Suppressor macrophage treated with lipopolysaccharide for 4 hours (primary cell): ENCODE measurements around the gene PXT1.
"Not testable (repeated sequence)": the region's sequence is repeated elsewhere in the genome, so short reads cannot be mapped to it uniquely, and the experiment has no call there.

ENCODE experiments used
- DNase-seq: peaks from one replicate; pipeline ENCODE4 v3.0.0-alpha.2; 2020

The PXT1 gene

GRCh38 chr6:36442671-36443470, at the start of gene PXT1, which contains the start of gene KCTD20:
Gene PXT1, minus strand, starts transcription at chr6:36442854. Its CDS starts 16,772 bp downstream, at chr6:36426082.
Gene KCTD20, plus strand, starts transcription at chr6:36443000. Its CDS starts 27,098 bp downstream, at chr6:36470098.
- peak; percentile 87 for DNase-seq

DNA sequence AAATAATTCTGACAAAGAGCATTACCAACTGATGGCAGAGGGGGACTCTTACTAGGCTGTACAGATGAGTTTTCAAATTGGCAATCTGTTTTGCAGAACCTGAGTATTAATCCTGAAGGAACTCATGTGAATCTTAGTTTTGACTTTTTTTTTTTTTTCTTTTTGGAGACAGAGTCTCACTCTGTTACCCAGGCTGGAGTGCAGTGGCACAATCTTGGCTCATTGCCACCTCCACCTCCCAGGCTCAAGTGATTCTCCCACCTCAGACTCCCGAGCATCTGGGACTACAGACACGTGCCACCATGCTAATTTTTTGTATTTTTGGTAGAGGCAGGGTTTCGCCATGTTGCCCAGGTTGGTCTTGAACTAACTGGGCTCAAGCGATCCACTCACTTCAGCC, 49.4 kb upstream of the PXT1 start:
- DNase-seq = no peak

GRCh38 chr6:36491378-36491965, 48.8 kb upstream of the PXT1 start:
- DNase-seq = no peak

DNA sequence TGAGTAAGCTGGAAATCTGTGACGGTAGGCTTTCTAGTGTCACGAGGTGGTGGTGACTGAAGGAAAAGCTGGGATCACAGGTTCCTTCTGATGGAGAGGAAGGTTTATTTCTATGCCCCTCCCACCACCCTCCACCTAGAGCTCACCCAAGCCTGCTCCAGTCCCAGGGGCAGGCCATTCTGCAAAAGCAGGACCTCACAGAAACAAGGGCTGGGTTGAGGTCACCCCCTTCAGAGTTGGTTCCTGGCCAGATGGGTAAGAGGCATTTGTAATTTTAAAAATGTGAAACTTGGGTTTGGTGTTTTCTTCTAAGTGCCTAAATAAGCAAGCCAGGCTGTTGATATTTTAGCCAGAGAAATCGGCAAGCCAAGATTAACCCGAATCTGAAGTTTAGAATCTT, 46.8 kb upstream of the PXT1 start:
- DNase-seq = no peak

GRCh38 chr6:36488221-36488620, 45.6 kb upstream of the PXT1 start:
- DNase-seq = no peak

DNA sequence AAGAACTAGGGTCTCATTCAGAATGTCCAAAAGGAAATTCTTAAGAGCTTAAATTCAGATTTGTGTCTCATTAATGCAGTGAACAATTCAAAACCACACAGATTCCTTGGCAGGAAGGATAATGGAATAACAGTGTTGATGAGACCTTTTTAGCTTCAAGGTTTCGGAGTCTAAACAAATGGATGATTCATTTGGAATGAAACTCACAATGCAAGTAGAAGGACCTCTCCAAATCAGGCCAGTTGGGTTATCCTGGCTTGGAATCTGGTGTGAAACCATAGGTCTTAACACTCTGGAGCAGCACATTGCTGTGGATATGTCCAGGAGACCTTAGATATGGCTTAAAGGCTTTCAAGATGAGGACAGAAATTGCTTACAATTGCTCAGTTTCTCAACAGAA, 45.0 kb upstream of the PXT1 start:
- no peak for DNase-seq

- DNase-seq = peak; percentile 19
These were observed 42.1 kb upstream of the PXT1 start for GRCh38 chr6:36484736-36485135.

DNA sequence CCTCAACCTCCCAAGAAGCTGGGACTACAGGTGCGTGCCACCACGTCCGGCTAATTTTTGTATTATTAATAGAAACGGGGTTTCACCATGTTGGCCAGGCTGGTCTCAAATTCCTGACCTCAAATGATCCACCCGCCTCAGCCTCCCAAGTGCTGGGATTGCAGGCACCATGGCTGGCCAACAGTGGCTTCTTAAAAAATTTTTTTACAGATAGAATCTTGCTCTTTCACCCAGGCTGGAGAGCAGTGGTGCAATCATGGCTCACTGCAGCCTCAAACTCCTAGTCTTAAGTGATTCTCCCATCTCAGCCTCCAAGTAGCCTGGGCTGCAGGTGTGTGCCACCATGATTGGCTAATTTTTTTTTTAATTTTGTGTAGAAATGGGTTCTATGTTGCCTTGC, 40.7 kb upstream of the PXT1 start:
- DNase-seq = not testable (repeated sequence)

DNA sequence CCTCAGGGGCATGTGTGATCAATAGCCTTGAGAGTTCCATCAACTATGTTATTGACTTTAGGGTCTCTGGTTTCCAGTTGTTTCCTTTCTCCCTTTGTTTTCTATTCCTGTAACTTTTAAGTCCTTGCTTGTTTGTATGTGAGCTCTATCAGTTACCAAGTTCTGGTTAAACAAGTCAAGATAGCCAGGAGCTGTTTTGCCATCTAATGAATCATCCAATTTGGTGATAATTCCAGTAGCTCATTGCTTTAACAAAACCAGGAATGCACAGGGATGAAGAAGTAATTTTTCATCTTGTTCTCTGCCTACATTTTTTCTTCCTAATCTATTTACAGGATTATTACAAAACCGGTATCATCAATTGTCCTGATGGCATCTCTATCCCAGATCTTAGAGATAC, 36.6 kb upstream of the PXT1 start:
- DNase-seq = no peak

GRCh38 chr6:36478051-36478526, 35.4 kb upstream of the PXT1 start:
- no peak for DNase-seq

DNA sequence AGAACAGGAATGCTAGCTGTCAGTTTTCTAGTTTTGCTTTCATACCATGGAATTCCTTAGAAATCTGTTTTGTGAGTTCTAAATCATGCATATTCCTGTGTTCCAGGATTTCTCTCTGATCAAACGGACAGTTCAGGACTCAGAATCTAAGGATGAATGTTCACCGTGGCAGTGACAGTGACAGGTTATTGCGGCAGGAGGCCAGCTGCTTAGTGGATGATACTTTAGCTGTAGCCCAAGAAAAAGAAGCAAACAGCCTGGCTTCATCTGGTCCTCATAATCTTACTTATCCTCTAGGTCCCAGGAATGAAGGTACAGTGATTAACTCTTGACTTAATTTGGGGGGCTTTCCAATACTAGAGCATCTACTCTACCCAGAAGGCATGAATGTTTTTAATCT, 27.3 kb upstream of the PXT1 start:
- no peak for DNase-seq

DNA sequence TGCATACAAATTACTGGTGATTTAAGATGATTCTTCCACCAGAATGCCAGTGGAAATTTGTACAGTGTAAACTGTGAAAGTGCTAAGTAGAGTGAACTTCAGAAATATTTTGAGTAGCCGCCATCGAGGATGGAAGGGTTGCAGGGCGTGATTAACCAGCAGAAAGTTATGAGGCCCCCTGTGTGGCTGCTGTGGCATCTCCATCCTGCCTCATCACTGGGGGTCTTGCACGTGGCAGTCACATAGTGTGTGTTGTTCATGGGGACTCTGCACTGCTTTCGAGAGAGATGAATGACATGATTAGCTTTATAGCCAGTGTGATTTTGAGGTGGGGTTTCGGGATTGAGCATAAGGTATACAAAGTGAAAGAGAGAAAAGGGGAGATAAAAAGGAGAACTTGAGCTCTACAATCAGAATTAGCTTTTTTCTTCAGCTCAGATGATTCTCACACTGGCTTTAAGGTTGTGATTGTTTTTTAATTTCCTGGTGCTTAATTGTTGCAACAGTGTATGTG, 26.6 kb upstream of the PXT1 start:
- DNase-seq = no peak

GRCh38 chr6:36467625-36468024, 25.0 kb upstream of the PXT1 start:
- DNase-seq = no peak

- no peak for DNase-seq
These were observed 21.6 kb upstream of the PXT1 start for GRCh38 chr6:36464233-36464632.

DNA sequence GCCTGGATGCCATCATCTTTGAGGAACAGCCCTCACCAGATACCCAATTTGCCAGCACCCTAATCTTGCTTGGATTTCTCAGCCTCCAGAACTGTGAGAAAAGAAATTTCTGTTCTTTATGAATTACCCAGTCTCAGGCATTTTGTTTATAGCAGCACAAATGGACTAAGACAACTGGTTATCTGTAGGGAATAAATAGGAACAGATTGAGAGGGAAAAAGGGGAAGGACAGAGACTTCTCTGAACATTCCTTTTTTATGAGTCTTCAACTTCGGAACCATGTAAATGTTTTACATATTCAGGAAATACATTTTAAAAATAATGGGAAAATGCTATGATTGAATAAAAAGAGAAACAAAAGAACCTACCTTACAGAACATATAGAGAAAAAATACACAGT, 21.0 kb upstream of the PXT1 start:
- no peak for DNase-seq

GRCh38 chr6:36461646-36462045, 19.0 kb upstream of the PXT1 start:
- DNase-seq = peak; percentile 8

GRCh38 chr6:36460916-36461315, 18.3 kb upstream of the PXT1 start:
- no peak for DNase-seq

DNA sequence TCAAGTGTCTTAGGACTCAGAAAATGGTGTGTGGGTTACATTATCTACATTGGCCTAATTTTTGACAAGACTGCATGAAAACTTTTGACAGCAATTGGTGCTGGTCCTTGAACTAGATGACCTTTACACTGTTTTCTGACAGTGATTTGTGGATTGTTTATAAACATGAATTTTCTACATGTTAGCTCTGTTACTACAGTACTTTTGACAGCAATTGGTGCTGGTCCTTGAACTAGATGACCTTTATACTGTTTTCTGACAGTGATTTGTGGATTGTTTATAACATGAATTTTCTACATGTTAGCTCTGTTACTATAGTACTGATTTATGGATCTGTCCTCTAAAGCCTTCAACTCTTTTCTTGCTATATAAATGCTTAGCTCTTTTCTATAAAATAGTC, 16.8 kb upstream of the PXT1 start:
- DNase-seq = no peak

GRCh38 chr6:36455486-36456027, 12.9 kb upstream of the PXT1 start:
- DNase-seq = no peak

GRCh38 chr6:36452897-36453296, 10.2 kb upstream of the PXT1 start:
- DNase-seq = not testable (repeated sequence)

- DNase-seq = not testable (repeated sequence)
These were observed 6.5 kb upstream of the PXT1 start for GRCh38 chr6:36449173-36449572.

DNA sequence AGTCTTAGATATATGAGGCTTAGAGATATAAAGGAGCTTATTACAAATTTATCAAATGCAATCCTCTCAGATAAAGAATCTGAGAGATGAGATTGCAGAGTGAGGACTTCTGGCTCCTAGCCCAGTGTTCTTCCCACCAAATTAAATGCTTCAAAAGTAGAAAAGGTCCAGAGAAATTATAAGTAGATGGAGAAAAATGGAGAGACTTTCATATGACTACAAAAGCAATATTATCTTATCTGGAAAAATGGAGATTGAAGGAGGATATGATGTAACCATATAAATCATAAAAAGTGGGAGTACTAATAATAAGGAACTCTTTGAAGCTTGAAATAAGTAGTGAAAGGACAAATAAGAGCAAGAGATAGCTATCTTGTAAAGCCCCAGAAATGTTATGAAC, 3.0 kb upstream of the PXT1 start:
- DNase-seq = no peak

DNA sequence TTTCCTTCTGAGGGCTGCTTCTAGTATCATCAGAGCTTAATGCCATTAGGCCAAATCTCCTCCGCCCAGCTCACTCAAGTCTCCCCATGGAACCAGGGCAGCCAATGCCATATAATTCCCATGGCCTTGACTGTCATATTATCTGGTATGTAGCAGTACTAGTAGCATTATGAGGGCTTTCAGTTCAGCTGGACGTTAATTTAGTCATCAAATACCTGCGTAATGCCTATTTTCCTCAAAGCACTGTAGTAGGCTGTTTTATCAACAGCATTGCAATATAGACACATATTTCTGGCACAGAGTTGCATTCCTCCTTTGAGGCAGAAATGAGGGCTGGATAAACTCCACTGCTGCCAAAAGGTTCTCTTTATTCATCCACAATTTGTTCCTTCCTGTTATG, 1.8 kb upstream of the PXT1 start:
- DNase-seq = no peak
